Cardiac septum (tissue), 1 donor: Measurements from ENCODE around the gene CYP2U1. TPM values are rescaled to one million over a fixed set of nuclear protein-coding genes. Genes with fewer than 3 reads are reported as not detected.

Source experiments
- total RNA-seq: library from RNA; stranded (reverse); fragmentation: NEBNext Ultra II Directional; extraction: Animal tissue kit (Norgen Biotek cat#: 25700); gene quantifications from one replicate; pipeline ENCODE4 v1.2.1, GENCODE V29; 2021
- donor health status: DM: no; HTN: no; CAD: no.

CYP2U1 gene
- total RNA-seq, 1 donor from 2014 or later: 10.8 TPM

Other genes with a start within 250 kb of the CYP2U1 start
- 13.8 TPM for gene PAPSS1, start 211.3 kb upstream of the CYP2U1 start, total RNA-seq
- 37.8 TPM for gene SGMS2, start 106.6 kb upstream of the CYP2U1 start, total RNA-seq
- gene HADH, start 58.3 kb downstream of the CYP2U1 start, total RNA-seq: 121 TPM
- gene LEF1, start 237.4 kb downstream of the CYP2U1 start, total RNA-seq: 4.5 TPM